GM19240 (cell line): ENCODE data around the gene TIMM17A.

Experiments used
- DNase-seq: peaks from one replicate; pipeline ENCODE4 v3.0.0; 2011; ENCODE audit warnings: low spot score; ENCODE audit not compliant: insufficient read length

Gene TIMM17A

DNA sequence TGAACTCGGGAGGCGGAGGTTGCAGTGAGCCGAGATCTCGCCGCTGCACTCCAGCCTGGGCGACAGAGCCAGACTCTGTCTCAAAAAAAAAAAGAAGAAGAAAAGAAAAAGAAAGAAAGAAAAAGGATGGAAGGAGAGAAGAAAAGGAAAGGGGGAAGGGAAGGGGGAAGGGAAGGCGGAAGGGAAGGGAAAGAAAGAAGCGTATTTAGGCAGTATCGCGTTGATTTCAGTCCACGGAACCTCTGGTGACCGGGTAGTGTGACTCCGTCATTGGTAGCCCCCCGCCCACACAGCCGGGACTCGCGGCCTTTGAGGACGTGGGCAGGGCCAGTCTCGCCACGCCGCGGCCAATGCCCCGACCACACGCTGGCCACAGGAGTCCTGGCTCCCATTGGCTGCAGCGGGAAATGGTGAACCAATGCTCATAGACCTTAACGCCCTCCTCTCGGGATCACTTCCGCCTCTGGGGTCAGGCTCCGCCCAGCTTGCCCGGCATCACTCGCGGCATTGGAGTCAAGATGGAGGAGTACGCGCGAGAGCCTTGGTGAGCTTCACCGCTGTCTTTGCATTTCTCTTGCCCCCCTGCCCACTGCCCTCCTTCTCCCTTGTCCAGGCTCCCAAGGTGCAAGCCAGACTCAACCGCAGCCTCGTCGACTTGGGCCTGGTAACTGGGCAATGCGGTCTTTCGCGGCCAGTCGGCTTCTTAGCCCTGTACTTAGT is at the start of gene TIMM17A:
TSS of gene TIMM17A (plus strand) at position 495 of the 720 bp plus-strand sequence. CDS start at position 519, 24 bp downstream.
- peak; percentile 86 for DNase-seq

- no peak for DNase-seq
Measured at GRCh38 chr1:201906336-201906735, 49.0 kb upstream of the TIMM17A start.

- DNase-seq = no peak
Measured at GRCh38 chr1:201907621-201908020, 47.7 kb upstream of the TIMM17A start.

- DNase-seq = no peak
Measured at GRCh38 chr1:201911826-201912571, 43.3 kb upstream of the TIMM17A start.

- no peak for DNase-seq
Measured at GRCh38 chr1:201912832-201913231, 42.5 kb upstream of the TIMM17A start.

- DNase-seq = no peak
Measured at GRCh38 chr1:201914456-201915235, 40.7 kb upstream of the TIMM17A start.

DNA sequence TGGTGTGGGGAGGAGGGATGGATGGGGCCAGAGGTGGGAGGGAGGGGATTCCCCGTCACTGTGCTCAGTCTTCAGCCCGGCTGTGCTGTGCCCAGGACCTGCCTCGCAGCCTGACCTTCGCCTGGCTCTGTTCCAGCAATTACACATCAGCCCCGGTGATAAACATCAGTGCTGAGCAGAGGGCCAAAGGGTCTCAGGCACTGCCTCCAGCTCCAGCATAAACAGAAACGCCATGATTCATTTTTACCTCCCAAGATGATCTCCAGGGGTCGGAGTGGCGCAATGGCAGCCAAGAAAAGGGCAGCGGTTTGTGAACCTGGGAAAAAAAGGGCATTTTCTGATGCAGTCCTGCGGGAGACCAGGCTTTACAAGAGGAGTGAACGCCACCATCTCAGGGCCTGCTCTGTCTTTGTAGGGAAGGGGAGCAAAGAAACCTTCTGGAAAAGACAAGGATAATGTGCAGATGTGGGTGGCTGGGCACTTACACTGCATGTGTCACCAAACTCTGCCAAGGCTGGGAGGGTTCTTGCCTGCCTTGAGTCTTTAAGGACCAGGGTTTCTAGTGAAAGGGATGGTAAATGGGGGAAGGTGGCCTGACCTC is 38.6 kb upstream of the TIMM17A start:
- no peak for DNase-seq

GRCh38 chr1:201917362-201918033 is 37.8 kb upstream of the TIMM17A start:
- no peak for DNase-seq

DNA sequence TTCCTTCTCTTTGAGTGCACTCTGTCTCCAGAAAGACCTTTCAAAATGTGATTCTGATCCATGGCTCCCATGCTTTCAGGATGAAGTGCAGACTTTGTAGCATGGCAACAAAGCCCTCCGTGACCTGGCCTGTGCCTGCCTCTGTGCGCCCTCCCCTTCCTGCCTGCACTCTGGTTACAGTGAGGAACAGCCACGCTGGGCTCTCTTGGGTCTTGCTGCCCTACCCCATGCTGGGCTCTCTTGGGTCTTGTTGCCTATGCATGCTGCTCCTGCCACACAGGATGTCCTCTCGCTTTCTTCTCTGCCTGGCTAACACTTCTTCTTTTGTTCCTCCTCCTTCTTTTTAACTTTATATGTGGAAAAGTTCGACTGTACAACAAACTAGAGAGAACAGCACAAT is 37.0 kb upstream of the TIMM17A start:
- DNase-seq = no peak

- no peak for DNase-seq
Measured at GRCh38 chr1:201921952-201922558, 33.2 kb upstream of the TIMM17A start.

- DNase-seq = no peak
Measured at GRCh38 chr1:201925301-201925567, 30.1 kb upstream of the TIMM17A start.

GRCh38 chr1:201925981-201926645 is 29.2 kb upstream of the TIMM17A start:
- DNase-seq = no peak

DNA sequence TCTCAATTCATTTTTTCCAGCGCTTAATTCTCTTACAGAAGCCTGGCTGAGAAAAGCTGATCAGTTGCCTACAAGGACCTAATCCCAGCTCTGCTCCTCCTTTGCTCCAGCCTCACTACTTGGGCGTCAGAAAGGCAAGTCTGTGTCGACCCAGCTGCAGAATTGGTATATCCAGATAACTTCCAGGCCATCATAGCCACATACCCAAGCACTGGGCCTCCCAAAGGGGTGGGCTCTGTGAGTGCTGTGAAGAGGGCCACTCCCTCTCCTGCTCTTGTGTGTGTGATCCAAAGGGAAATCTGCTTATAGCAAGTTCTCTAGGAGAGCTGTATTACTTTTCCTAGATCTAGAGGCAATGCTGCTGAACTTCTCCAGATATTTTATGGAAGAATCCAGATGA is 27.0 kb upstream of the TIMM17A start:
- no peak for DNase-seq

DNA sequence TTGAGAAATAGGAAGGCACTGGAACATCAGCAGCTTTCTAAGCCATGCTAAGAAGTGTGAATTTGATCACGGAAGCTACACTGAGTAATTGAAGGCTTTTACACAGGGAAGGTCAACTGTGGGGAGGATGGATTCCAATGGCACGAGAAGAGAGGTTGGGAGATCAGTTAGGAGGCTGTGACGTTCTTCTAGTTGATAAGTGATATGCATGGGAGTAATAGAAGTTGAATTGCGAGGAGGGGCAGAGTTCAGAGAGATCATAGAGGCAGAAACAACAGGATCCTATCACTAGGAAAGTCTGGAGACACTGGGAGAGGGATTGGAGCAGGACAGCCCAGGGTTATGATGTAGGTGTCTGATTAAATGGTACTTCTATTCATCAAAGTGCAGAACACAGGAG is 25.2 kb upstream of the TIMM17A start:
- no peak for DNase-seq

DNA sequence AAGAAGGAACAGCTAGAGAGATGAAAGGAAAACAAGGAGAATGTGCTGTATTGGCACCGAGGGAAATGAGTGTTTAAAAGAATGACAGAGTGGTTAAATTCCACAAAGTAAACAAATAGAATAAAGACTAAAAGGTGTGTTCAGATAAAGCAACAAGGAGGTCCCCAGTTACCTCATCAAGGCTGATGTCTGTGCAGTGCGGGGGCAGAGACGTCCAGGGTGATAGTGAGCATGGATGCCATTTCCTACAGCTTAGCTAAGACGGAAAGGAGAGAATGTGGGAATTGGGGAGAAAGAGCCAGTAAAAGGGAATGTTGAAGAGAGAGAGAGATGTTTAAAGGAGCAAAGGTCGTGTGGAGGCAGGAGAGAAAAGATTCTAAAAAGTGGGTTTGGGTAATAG is 24.5 kb upstream of the TIMM17A start:
- DNase-seq = no peak

DNA sequence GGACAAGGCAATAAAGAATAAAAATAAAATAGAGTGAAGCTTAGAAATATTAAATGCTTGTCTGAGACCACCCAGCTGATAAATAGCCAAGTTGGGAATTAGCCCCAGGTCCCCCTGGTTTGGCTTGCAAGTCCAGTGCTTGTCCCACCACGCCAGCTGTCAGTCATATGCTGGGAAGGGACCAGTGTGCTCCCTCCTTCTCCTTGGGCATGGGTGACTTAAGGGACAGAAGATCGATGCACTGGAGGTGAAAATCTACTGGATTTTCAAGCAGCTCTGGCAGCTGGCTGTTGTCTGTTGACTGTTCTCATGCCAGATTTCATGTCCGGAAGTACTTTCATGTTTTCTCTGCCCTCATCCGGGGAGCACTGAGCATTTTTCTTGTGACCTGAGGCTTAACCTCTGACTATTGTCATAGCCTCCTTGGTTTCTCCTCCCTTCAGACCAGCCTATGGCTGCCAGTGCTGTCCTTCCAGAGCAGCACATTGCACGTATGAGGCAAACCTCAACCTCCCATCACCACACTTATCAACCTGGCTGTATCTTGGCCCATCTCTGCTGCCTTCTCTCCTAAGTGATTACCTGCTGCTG is 21.4 kb upstream of the TIMM17A start:
- DNase-seq = no peak

DNA sequence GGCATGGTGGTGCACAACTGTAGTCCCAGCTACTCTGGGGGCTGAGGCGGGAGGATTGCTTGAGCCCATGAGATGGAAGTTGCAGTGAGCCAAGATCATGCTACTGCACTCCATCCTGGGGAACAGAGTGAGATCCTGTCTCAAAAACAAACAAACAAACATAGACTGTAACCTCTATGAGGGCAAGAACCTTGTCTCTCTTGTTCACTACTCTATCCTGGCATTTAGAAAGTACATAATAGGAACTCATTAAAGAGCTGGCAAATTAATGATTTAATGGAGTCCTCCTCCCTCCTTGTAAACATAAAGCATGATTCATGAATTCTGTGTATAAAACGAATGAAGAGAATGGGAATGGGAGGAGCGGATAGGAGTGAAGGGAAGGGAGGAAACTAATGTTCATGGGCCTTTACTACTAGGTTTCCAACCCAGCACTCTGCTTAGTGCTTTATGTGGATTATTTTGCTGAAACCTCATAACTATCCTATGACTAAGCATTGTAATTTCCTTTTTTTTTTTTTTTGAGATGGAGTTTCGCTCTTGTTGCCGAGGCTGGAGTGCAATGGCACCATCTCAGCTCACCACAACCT is 17.6 kb upstream of the TIMM17A start:
- no peak for DNase-seq

DNA sequence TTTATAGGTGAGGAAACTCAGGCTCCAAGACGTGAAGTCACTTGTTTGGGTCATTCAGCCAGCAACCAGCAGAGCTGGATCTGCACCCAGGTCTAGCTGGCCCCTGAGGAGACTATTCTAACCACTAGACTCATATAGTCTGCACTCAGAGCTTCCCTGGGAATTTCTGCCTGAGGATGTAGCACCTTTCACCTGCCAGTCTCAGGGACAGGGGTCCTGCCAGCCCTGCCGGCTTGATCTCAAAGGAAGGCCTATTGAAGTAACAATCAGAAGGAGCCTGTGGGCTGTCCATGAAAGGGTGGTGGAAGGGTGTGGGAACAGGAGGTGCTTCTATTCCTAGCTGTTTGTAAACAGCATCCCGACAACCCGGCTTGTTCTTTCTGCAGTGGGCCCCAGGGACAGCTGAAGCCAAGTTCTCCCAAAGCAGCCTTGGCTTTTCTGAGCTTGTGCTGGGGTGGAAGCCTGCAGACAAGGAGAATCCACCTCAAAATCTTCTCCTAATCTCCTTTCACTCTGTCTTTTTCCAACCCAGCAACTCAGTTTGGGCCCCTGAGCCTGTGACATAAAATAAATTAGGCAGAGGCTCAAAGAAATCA is 16.8 kb upstream of the TIMM17A start:
- no peak for DNase-seq

- DNase-seq = no peak
Measured at GRCh38 chr1:201939148-201939547, 16.2 kb upstream of the TIMM17A start.
